ENCODE measurements around the gene DNTT.

GRCh38 chr10:96298362-96298761, 5.9 kb upstream of the DNTT start:
- TF ChIP-seq POLR2AphosphoS5 (IDR thresholded peaks at IDR 0.05; ENCODE audit: low read depth) (no peak), EZH2 (IDR thresholded peaks at IDR 0.05; ENCODE audit: low read depth, unreplicated experiment) (no peak), CREB1 (CRISPR knock-in tag; IDR thresholded peaks at IDR 0.05; ENCODE audit: low read depth) (no peak), STAT1 (IDR thresholded peaks at IDR 0.05; ENCODE audit: unreplicated experiment) (no peak), NANOG (IDR thresholded peaks at IDR 0.05; ENCODE audit: borderline replicate concordance) (no peak), JUNB (IDR thresholded peaks at IDR 0.05; ENCODE audit: unreplicated experiment) (no peak)
- TF ChIP-seq, protein P1, sequence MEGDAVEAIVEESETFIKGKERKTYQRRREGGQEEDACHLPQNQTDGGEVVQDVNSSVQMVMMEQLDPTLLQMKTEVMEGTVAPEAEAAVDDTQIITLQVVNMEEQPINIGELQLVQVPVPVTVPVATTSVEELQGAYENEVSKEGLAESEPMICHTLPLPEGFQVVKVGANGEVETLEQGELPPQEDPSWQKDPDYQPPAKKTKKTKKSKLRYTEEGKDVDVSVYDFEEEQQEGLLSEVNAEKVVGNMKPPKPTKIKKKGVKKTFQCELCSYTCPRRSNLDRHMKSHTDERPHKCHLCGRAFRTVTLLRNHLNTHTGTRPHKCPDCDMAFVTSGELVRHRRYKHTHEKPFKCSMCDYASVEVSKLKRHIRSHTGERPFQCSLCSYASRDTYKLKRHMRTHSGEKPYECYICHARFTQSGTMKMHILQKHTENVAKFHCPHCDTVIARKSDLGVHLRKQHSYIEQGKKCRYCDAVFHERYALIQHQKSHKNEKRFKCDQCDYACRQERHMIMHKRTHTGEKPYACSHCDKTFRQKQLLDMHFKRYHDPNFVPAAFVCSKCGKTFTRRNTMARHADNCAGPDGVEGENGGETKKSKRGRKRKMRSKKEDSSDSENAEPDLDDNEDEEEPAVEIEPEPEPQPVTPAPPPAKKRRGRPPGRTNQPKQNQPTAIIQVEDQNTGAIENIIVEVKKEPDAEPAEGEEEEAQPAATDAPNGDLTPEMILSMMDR (conservative IDR thresholded peaks at IDR 0.05; ENCODE audit: low read depth in 2 of 2) = no peak
- TF ChIP-seq, protein P2, sequence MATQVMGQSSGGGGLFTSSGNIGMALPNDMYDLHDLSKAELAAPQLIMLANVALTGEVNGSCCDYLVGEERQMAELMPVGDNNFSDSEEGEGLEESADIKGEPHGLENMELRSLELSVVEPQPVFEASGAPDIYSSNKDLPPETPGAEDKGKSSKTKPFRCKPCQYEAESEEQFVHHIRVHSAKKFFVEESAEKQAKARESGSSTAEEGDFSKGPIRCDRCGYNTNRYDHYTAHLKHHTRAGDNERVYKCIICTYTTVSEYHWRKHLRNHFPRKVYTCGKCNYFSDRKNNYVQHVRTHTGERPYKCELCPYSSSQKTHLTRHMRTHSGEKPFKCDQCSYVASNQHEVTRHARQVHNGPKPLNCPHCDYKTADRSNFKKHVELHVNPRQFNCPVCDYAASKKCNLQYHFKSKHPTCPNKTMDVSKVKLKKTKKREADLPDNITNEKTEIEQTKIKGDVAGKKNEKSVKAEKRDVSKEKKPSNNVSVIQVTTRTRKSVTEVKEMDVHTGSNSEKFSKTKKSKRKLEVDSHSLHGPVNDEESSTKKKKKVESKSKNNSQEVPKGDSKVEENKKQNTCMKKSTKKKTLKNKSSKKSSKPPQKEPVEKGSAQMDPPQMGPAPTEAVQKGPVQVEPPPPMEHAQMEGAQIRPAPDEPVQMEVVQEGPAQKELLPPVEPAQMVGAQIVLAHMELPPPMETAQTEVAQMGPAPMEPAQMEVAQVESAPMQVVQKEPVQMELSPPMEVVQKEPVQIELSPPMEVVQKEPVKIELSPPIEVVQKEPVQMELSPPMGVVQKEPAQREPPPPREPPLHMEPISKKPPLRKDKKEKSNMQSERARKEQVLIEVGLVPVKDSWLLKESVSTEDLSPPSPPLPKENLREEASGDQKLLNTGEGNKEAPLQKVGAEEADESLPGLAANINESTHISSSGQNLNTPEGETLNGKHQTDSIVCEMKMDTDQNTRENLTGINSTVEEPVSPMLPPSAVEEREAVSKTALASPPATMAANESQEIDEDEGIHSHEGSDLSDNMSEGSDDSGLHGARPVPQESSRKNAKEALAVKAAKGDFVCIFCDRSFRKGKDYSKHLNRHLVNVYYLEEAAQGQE (IDR thresholded peaks at IDR 0.05; ENCODE audit: unreplicated experiment) = no peak

Data from GM23338 (cell line).